T-cell (primary cell): ENCODE data around the gene MAP4. TPM values are rescaled to one million over a fixed set of nuclear protein-coding genes. Genes with fewer than 3 reads are reported as not detected.

Experiments used
- ATAC-seq, 4 experiments: fragments of 200-7000 bp in 3 of 4; fragments of 150-1000 bp in 1 of 4; cut with Tn5 transposase; replicated peaks in 1 of 4; 1 replicate in 3 of 4; 2 replicates in 1 of 4; pipeline ENCODE4 v1.10.0; 2021; ENCODE audit warnings: moderate library complexity in 3 of 4, mild to moderate bottlenecking in 2 of 4, moderate number of reproducible peaks in 1 of 4
- CTCF ChIA-PET, 2 donors: fragments of 300-600 bp; sonication (Branson Sonifier 250); formaldehyde crosslinking; loops; one replicate each; lab custom pipeline; 2022; ENCODE audit warnings: antibody characterized with exemption in 2 of 2; lab: Charles Lee
- POLR2A ChIA-PET, 2 donors: fragments of 300-600 bp; sonication (Branson Sonifier 250); formaldehyde crosslinking; loops; one replicate each; lab custom pipeline; 2022; ENCODE audit warnings: antibody characterized with exemption in 2 of 2; lab: Charles Lee
- DNase-seq, 35 experiments: peaks; one replicate each; pipeline versions ENCODE4 v3.0.0 to v3.0.0-alpha.2; 2013 to 2023
- H3K27ac ChIP-seq: one replicate; pipeline ENCODE4 v1.5.1; 2013; ENCODE audit warnings: low read length
- H3K27me3 ChIP-seq, 2 experiments: replicated peaks in 1 of 2; 1 replicate in 1 of 2; 2 replicates in 1 of 2; pipeline versions ENCODE4 v1.6.1 to v1.7.0; 2013; ENCODE audit warnings: low read length in 1 of 2, mixed read lengths in 1 of 2; ENCODE audit not compliant: control insufficient read depth in 2 of 2, insufficient read depth in 2 of 2; ENCODE audit errors: extremely low read depth in 1 of 2
- H3K36me3 ChIP-seq, 2 donors: 1 replicate in 1 of 2; 2 replicates in 1 of 2; pipeline versions ENCODE4 v1.6.1 to v1.7.0; 2013; ENCODE audit warnings: low read length in 1 of 2; ENCODE audit not compliant: control insufficient read depth in 2 of 2, insufficient read depth in 1 of 2; ENCODE audit errors: extremely low read depth in 1 of 2
- H3K4me1 ChIP-seq, 2 experiments: 1 replicate in 1 of 2; 2 replicates in 1 of 2; pipeline versions ENCODE4 v1.6.1 to v1.7.0; 2013; ENCODE audit warnings: low read length in 2 of 2, mixed read lengths in 1 of 2; ENCODE audit not compliant: insufficient read depth in 2 of 2, control insufficient read depth in 1 of 2; ENCODE audit errors: extremely low read depth in 1 of 2
- H3K4me3 ChIP-seq, 2 donors: 1 replicate in 1 of 2; 2 replicates in 1 of 2; pipeline versions ENCODE4 v1.5.1 to v1.7.0; 2013; ENCODE audit warnings: mild to moderate bottlenecking in 2 of 2, low read length in 1 of 2, moderate library complexity in 1 of 2; ENCODE audit not compliant: control insufficient read depth in 1 of 2; ENCODE audit errors: extremely low read depth in 1 of 2
- H3K9me3 ChIP-seq: 2 replicates; pipeline ENCODE4 v1.7.0; 2013
- H3K27ac Mint-ChIP-seq, 2 donors: one replicate each; pipeline ENCODE4 v1.8.0; 2020 to 2021; ENCODE audit warnings: mild to moderate bottlenecking in 2 of 2, mixed read lengths in 2 of 2
- H3K27me3 Mint-ChIP-seq, 2 donors: one replicate each; pipeline ENCODE4 v1.8.0; 2021 to 2022; ENCODE audit warnings: mixed read lengths in 2 of 2
- H3K36me3 Mint-ChIP-seq: one replicate; pipeline ENCODE4 v1.8.0; 2021; ENCODE audit warnings: mixed read lengths
- H3K4me1 Mint-ChIP-seq, 3 donors: one replicate each; pipeline ENCODE4 v1.8.0; 2020 to 2022; ENCODE audit warnings: mixed read lengths in 3 of 3, mild to moderate bottlenecking in 1 of 3
- H3K4me3 Mint-ChIP-seq, 3 donors: one replicate each; pipeline ENCODE4 v1.8.0; 2020 to 2022; ENCODE audit warnings: mild to moderate bottlenecking in 3 of 3, mixed read lengths in 3 of 3, moderate library complexity in 3 of 3
- H3K9me3 Mint-ChIP-seq, 3 donors: one replicate each; pipeline ENCODE4 v1.8.0; 2020 to 2022; ENCODE audit warnings: mixed read lengths in 3 of 3
- WGBS: methylation state at CpG from one replicate; pipeline ENCODE4 v1.1.5; 2013; ENCODE audit warnings: missing lambda C conversion rate; ENCODE audit not compliant: insufficient coverage; 5-methylcytosine and 5-hydroxymethylcytosine counted together
- total RNA-seq, 35 experiments: library from RNA in 6 of 35; stranded (reverse) in 6 of 35; fragments of 120-200 nt in 1 of 35; gene quantifications; one replicate each; pipeline versions ENCODE4 v1.2.1 to v1.2.4 and lab custom pipeline; 2013 to 2026

The MAP4 gene
- total RNA-seq, 5 donors from 2014 or later (not counting 1 experiment from before 2014, with no cell fraction given), result 60.7 to 85.1 (median 76.7) TPM

GRCh38 chr3:47854267-47854666, 161.9 kb downstream of the MAP4 start:
- ChIA-PET CTCF (no interaction called here), POLR2A (no interaction called here)
- H3K9me3 Mint-ChIP-seq, result no peaks in the 10 kb centered on the region
- no peaks in the 10 kb centered on the region for H3K27me3 Mint-ChIP-seq
- H3K36me3 ChIP-seq, result peaks cover 11 to 55% of the 10 kb centered on the region in 2 donors
- ATAC-seq (no peak), DNase-seq (no peak)
- no peak overlapping the region for H3K27ac ChIP-seq
- no peak overlapping the region for H3K4me3 Mint-ChIP-seq
- no peak overlapping the region for H3K27ac Mint-ChIP-seq
- H3K4me1 Mint-ChIP-seq, result no peaks in the 10 kb centered on the region
- H3K4me1 ChIP-seq, result no peaks in the 10 kb centered on the region
- H3K9me3 ChIP-seq, result no peaks in the 10 kb centered on the region
- H3K4me3 ChIP-seq, result no peak overlapping the region
- peaks cover 10% of the 10 kb centered on the region for H3K36me3 Mint-ChIP-seq
- H3K27me3 ChIP-seq, result no peaks in the 10 kb centered on the region
- WGBS, result 92% methylated on average over 11 of the region's 11 CpGs

GRCh38 chr3:47852604-47853602, 163.3 kb downstream of the MAP4 start:
- peaks cover 17 to 68% of the 10 kb centered on the region in 2 donors for H3K36me3 ChIP-seq
- H3K4me3 Mint-ChIP-seq, result no peak overlapping the region
- no peaks in the 10 kb centered on the region for H3K27me3 ChIP-seq
- WGBS, result 95% methylated on average over 21 of the region's 36 CpGs
- ChIA-PET POLR2A (interaction anchor here (0.5 to 0.6 kb wide), 2 partner anchors 41 to 70 kb away, joined by 3 to 4 read pairs; no protein-coding TSS in a partner anchor), CTCF (no interaction called here)
- H3K4me1 Mint-ChIP-seq, result no peaks in the 10 kb centered on the region
- peaks cover 7% of the 10 kb centered on the region for H3K36me3 Mint-ChIP-seq
- no peaks in the 10 kb centered on the region for H3K9me3 ChIP-seq
- no peaks in the 10 kb centered on the region for H3K27me3 Mint-ChIP-seq
- no peak overlapping the region for H3K27ac ChIP-seq
- ATAC-seq (no peak), DNase-seq (no peak)
- no peak overlapping the region for H3K27ac Mint-ChIP-seq
- no peaks in the 10 kb centered on the region for H3K4me1 ChIP-seq
- H3K4me3 ChIP-seq, result no peak overlapping the region
- H3K9me3 Mint-ChIP-seq, result no peaks in the 10 kb centered on the region

GRCh38 chr3:47851888-47852603, 164.2 kb downstream of the MAP4 start:
- Mint-ChIP-seq H3K4me1 (no peaks in the 10 kb centered on the region), H3K4me3 (no peak overlapping the region), H3K9me3 (no peaks in the 10 kb centered on the region), H3K27me3 (no peaks in the 10 kb centered on the region), H3K36me3 (peaks cover 10% of the 10 kb centered on the region), H3K27ac (peak overlapping the region; percentile 41 to 46)
- no peak for DNase-seq
- ATAC-seq, result no peak
- ChIA-PET CTCF (no interaction called here), POLR2A (interaction anchor here in 1 of 2 donors (0.6 kb wide), 1 partner anchor 42 kb away, joined by 3 read pairs; no protein-coding TSS in a partner anchor)
- H3K9me3 ChIP-seq, result no peaks in the 10 kb centered on the region
- H3K36me3 ChIP-seq, result peaks cover 20 to 71% of the 10 kb centered on the region in 2 donors
- H3K4me1 ChIP-seq, result no peaks in the 10 kb centered on the region
- WGBS, result 86% methylated on average over 5 of the region's 12 CpGs
- no peak overlapping the region for H3K4me3 ChIP-seq
- H3K27ac ChIP-seq, result no peak overlapping the region
- no peaks in the 10 kb centered on the region for H3K27me3 ChIP-seq

GRCh38 chr3:47850564-47851410, 165.4 kb downstream of the MAP4 start:
- Mint-ChIP-seq H3K4me3 (no peak overlapping the region), H3K4me1 (no peaks in the 10 kb centered on the region)
- POLR2A ChIA-PET, result no interaction called here

GRCh38 chr3:47849699-47850563, 166.3 kb downstream of the MAP4 start:
- CTCF ChIA-PET, result no interaction called here
- Mint-ChIP-seq H3K36me3 (peaks cover 9% of the 10 kb centered on the region), H3K27me3 (no peaks in the 10 kb centered on the region), H3K27ac (no peak overlapping the region), H3K9me3 (no peaks in the 10 kb centered on the region), H3K4me1 (no peaks in the 10 kb centered on the region), H3K4me3 (no peak overlapping the region)
- H3K4me3 ChIP-seq, result no peak overlapping the region
- ATAC-seq, result peak in 2 of 4 experiments; percentile 25 to 30
- 97% methylated on average over 25 of the region's 35 CpGs for WGBS
- H3K27ac ChIP-seq, result no peak overlapping the region
- H3K36me3 ChIP-seq, result peaks cover 28 to 79% of the 10 kb centered on the region in 2 donors
- no peaks in the 10 kb centered on the region for H3K27me3 ChIP-seq
- POLR2A ChIA-PET, result interaction anchor here in 1 of 2 donors (0.6 kb wide), 1 partner anchor 600 kb away, joined by 10 read pairs; no protein-coding TSS in a partner anchor
- no peaks in the 10 kb centered on the region for H3K4me1 ChIP-seq
- DNase-seq, result no peak
- H3K9me3 ChIP-seq, result no peaks in the 10 kb centered on the region

More at GRCh38 chr3:47850564-47851410, 165.4 kb downstream of the MAP4 start:
- H3K27ac ChIP-seq, result no peak overlapping the region
- CTCF ChIA-PET, result no interaction called here
- H3K36me3 ChIP-seq, result peaks cover 29 to 75% of the 10 kb centered on the region in 2 donors
- H3K9me3 Mint-ChIP-seq, result no peaks in the 10 kb centered on the region
- 83% methylated on average over 8 of the region's 14 CpGs for WGBS
- H3K27me3 Mint-ChIP-seq, result no peaks in the 10 kb centered on the region
- DNase-seq (no peak), ATAC-seq (no peak)
- H3K4me1 ChIP-seq, result no peaks in the 10 kb centered on the region
- H3K27me3 ChIP-seq, result no peaks in the 10 kb centered on the region
- H3K36me3 Mint-ChIP-seq, result peaks cover 7% of the 10 kb centered on the region
- H3K27ac Mint-ChIP-seq, result peak overlapping the region in 1 of 2 donors; percentile 41
- H3K4me3 ChIP-seq, result no peak overlapping the region
- no peaks in the 10 kb centered on the region for H3K9me3 ChIP-seq
